GM12873 (cell line): ENCODE measurements around the gene DNAH7.

Source experiments
- TF ChIP-seq, protein P1 (sequence below): IDR thresholded peaks from 2 replicates; pipeline ENCODE4 v1.5.1; 2012; ENCODE audit warnings: low read depth, mild to moderate bottlenecking, moderate library complexity, low read length, control low read depth; ENCODE audit not compliant: insufficient read depth; ENCODE audit errors: missing control alignments

The DNAH7 gene

DNA sequence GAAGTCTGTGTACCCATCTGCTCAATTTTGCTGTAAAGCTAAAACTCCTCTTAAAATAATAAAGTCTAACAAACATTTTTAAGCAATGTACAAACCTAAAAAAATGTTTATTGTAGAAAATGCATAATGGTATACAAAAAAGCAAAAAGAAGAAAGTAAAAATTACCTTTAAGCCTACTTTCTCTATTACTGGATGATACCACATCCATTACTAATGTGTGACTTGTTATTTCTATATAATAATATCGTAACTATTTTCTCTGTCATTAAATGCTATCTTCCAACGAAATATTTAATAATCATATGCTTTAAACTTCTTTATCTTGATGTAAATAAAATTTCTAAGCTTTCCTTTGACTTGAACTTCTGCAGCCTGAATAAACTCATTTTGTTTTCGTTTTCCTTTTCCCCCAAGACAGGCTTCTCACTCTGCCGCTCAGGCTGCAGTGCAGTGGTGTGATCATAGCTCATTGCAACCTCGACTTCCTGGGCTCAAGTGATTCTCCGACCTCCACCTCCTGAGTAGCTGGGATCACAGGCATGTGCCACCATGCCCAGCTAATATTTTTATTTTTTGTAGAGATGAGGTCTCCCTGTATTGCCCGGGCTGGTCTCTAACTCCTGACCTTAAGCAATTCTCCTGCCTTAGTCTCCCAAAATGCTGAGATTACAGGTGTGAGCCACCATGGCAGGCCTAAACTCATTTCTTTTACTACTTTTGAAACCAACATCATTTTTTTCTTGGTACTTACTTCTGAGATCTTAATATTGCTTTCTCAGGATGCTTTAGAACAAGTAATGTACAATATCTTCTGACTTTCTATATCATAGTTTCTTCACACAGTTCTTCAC lies 18.1 kb upstream of the DNAH7 start:
- TF ChIP-seq, protein P1, sequence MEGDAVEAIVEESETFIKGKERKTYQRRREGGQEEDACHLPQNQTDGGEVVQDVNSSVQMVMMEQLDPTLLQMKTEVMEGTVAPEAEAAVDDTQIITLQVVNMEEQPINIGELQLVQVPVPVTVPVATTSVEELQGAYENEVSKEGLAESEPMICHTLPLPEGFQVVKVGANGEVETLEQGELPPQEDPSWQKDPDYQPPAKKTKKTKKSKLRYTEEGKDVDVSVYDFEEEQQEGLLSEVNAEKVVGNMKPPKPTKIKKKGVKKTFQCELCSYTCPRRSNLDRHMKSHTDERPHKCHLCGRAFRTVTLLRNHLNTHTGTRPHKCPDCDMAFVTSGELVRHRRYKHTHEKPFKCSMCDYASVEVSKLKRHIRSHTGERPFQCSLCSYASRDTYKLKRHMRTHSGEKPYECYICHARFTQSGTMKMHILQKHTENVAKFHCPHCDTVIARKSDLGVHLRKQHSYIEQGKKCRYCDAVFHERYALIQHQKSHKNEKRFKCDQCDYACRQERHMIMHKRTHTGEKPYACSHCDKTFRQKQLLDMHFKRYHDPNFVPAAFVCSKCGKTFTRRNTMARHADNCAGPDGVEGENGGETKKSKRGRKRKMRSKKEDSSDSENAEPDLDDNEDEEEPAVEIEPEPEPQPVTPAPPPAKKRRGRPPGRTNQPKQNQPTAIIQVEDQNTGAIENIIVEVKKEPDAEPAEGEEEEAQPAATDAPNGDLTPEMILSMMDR: no peak

DNA sequence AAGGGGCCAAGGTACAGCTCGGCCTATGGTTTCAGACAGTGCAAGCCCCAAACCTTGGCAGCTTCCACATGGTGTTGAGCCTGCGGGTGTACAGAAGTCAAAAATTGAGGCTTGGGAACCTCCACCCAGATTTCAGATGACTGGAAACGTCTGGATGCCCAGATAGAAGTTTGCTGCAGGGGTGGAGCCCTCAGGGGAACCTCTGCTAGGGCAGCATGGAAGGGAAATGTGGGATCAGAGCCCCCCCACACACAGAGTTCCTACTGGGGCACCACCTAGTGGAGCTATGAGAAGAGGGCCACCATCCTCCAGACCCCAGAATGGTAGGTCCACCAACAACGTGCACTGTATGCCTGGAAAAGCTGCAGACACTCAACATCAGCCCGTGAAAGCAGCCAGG lies 15.0 kb upstream of the DNAH7 start:
- TF ChIP-seq, protein P1: no peak

DNA sequence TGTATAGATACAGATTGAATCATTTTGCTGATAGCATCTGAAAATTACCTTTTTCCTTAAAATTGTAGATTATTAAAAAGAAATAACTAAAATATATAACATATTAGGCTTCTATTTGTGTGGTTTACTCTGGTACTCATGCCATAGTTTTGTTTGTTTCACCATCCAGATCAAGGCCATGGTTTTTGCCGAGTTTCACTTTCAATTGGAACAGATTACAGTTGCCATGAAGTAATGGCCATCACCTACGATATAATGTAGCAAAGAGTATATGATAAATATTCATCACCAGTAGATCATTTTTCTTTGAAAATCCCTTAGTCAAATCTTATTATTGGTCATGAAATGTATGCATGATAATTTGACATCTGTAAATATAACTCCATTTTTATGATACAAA lies 11.9 kb upstream of the DNAH7 start:
- TF ChIP-seq, protein P1: no peak

DNA sequence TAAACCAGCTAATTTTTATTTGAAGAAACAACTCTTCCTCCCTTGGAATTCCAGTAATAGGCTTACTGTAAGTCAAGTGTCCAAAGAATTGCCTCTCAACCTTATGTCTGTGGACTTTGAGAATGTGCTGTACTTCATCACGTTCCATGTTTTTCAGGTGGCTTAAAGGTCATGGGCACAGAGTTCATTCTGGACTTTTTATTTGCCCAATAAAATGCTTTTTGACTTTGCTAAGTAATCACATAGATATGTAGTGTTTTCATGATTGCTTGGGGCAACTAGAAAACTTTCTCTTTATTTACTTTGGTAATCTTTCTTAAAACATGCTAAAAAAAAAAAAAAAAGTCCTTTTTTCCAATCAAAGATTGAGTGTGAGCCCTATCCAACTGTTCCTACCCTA lies 10.4 kb upstream of the DNAH7 start:
- TF ChIP-seq, protein P1: no peak

DNA sequence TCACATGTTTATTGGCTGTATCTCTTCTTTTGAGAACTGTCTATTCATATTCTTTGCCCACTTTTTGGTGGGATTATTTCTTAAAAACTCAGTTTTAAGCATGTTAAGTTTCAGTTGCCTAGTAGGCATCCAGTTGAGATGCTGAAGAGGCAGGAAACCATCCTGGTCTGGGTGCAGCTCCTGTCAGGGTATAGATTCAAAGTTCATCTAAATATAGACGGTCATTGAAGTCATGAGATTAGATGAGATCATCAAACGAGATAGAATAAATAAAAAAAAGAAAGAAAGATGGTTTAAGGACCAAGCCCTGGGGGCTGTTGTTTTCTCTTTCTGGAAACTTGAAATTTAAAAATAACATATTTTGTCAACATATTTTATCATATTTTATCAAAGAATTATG lies 9.2 kb upstream of the DNAH7 start:
- TF ChIP-seq, protein P1: no peak

DNA sequence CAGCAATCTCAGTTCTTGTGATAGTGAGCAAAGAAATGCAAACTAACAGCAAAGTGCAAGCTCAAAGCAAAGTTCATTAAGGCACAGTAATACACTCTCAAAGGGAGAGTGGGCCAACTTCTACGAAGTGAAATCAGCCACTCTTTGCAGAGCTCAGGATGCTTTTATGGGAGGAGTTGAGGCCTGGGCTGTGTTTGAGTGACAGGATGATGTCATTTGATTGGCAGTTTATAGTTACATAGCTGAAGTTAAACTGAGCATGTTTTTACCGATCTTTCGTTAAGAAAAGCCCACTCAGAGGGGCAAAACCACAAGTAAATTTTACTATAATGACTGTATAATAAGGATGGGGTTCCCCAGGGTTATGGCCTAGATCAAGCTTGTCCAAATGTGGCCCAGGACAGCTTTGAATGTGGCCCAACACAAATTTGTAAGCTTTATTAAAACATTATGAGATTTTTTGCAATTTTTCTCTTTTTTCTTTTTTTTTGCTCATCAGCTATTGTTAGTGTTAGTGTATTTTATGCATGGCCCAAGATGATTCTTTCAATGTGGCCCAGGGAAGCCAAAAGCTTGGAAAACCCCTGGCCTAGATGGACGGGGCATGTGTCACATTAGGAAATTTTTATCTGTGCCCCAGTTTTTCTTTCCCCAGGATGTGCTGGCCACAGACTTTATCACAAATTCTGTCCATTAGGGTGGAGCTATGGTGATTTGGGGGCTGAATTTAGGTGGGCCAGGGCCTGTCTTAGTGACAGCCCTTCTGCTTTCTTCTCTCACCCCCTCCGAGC lies 8.3 kb upstream of the DNAH7 start:
- TF ChIP-seq, protein P1: no peak

DNA sequence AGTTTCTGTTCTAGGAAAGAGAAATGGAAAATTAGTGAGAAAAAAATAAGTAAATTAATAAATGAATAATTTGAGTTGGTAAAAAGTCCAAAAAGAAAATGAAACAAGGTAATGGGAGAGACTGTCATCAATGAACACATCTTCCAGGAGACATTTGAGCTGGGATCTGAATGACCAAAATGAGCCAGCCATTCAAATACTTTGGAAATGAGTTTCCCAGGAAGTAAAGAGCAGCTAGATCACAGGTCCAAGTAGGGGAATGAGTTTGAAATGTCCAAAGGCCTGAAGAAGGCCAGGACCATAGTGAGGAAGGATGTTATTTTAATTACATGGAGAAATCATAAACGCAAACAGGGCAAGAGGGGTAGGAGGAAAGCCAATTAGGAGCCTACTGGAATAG lies 6.6 kb upstream of the DNAH7 start:
- TF ChIP-seq, protein P1: no peak
